GM18868 (cell line): ENCODE data around the gene SYNPO2.
"Not testable (repeated sequence)": the region's sequence is repeated elsewhere in the genome, so short reads cannot be mapped to it uniquely, and the experiment has no call there.

Source experiments
- ATAC-seq: cut with Tn5 transposase; IDR thresholded peaks from one replicate; pipeline ENCODE4 v1.9.1; 2021; ENCODE audit warnings: mild to moderate bottlenecking, moderate library complexity; ENCODE audit not compliant: unreplicated experiment

Gene SYNPO2

DNA sequence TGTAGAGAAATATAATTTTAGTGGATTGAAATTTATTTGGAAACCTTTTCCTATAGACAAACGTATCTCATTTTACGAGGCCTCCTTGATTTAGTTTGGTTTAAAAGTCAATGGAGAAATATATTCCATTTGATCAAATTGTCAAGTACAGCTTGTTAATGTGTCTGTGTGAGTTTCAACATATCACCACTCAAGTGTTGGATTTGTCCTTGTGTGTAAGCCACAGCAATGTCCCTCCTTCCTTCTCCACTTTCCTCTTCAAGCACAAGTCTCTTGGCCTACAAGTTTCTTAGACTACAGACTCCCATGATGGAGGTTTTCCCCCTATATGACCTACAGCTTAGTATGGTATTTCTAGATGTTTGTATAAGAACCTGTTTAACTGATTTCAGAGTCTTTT lies 104.7 kb downstream of the SYNPO2 start:
- ATAC-seq = no peak

DNA sequence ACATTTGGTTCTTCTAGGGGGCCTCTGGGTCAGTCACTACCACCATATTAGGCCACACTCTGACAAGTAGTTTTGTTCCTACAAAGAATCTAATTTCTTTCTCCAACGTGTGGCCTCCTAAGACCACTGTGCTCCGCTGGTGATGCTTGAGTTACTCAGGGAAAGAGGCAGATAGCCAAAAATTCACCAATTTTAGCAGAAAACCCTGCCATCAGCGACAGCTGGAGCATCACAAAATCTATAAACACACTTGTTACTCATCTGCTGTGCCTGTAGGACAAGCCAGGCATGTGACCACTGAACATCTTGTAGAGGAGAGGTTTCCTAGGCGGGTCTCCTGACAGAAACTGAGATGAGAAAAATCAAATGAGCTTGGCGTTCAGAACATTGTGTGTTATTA lies 105.4 kb downstream of the SYNPO2 start:
- ATAC-seq = no peak

- no peak for ATAC-seq
Observed at GRCh38 chr4:118995693-118996391, 107.2 kb downstream of the SYNPO2 start.

- no peak for ATAC-seq
Observed at GRCh38 chr4:118997601-118998000, 108.9 kb downstream of the SYNPO2 start.

- ATAC-seq = no peak
Observed at GRCh38 chr4:118999919-119000318, 111.3 kb downstream of the SYNPO2 start.

DNA sequence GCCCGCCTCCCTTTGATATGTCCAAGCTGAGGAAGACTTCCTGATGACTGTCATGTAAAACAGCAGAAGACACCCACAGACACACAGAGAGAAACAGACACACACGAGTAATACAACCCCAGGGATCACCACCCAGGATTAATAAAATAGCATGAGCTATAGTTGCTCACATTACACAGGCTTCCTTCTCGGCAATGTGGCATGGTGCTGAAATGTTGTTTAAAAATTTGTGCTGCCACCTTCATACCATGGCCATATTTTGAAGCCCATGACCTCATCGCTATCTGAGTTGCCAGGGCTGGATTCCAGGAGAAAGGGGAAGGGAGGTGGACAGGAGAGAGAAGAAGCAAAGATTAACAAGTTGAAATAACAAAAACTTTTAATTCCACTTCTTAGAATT lies 111.7 kb downstream of the SYNPO2 start:
- no peak for ATAC-seq

DNA sequence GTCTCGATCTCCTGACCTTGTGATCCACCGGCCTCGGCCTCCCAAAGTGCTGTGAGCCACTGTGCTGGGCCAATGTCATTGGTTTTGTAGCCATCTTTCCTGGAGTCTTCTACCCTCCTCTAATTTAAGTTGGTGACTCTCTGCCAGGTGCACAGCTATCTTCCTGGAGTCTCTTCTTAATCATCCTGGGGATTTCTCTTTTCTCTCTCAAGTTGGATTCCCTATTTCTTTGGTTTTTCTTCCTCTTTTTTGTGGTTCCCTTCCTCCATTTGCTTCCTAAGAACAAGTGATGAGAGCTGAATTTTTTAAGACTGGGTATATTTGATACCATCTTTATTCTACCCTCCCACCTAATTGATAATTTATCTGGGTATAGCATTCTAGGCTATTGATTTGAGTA lies 113.8 kb downstream of the SYNPO2 start:
- ATAC-seq = no peak

GRCh38 chr4:119003001-119003400 lies 114.3 kb downstream of the SYNPO2 start:
- ATAC-seq = not testable (repeated sequence)

DNA sequence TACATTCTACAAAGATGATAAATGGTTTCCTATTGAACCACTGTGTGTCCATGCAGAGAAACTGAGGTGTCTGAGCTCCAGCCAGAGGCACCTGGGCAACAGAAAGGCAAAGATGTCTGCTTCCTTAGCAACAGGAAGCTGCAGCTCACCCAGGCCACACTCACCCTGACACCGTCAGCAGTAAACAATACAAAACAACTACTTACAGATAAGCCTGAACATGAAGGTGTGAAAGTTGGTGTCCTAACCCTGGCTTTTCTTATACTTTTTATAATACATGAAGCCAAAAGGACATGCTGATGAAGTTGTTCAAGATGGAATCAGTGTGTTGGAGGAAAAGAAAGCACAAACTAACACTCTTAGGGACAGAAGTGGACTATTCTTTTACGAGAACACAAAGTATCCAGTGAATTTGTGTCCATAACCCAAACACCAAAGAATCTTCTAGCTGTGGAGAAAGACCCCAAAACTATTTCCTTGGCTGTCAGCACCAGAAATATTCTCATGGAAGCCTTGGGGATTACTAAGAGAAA lies 117.3 kb downstream of the SYNPO2 start:
- no peak for ATAC-seq

DNA sequence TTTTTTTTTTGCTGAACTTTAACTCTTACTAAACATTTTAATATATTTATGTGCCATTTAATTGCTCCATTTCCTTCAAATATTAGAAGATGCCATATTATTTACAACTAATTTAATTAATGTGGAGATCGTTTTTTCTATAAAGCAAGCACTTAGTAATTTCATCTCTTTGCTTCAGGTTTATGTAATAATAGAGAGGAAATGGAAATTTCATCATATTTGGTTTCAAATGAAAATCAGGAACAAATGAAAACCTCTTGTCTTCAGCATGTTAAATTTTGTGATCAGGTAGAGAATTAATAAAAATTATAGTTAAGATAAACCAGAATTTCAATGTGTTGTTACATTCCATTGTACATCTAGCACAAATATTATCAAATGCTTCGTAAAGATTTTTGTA lies 120.1 kb downstream of the SYNPO2 start:
- ATAC-seq = no peak

DNA sequence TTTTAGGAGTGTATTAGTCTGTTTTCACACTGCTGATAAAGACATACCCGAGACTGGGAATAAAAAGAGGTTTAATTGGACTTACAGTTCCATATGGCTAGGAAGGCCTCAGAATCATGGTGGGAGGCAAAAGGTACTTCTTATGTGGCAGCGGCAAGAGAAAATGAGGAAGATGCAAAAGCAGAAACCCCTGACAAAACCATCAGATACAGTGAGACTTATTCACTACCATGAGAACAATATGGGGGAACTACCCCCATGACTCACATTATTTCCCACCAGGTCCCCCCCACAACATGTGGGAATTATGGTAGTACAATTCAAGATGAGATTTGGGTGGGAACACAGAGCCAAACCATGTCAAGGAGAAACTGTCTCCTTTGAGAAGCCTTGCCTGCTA lies 121.6 kb downstream of the SYNPO2 start:
- not testable (repeated sequence) for ATAC-seq

- no peak for ATAC-seq
Observed at GRCh38 chr4:119010909-119011606, 122.4 kb downstream of the SYNPO2 start.

- no peak for ATAC-seq
Observed at GRCh38 chr4:119011607-119011988, 122.9 kb downstream of the SYNPO2 start.

- ATAC-seq = no peak
Observed at GRCh38 chr4:119014658-119015057, 126.0 kb downstream of the SYNPO2 start.

- no peak for ATAC-seq
Observed at GRCh38 chr4:119016636-119017035, 128.0 kb downstream of the SYNPO2 start.

GRCh38 chr4:119017636-119018035 lies 129.0 kb downstream of the SYNPO2 start:
- no peak for ATAC-seq

GRCh38 chr4:119020158-119020557 lies 131.5 kb downstream of the SYNPO2 start:
- no peak for ATAC-seq

DNA sequence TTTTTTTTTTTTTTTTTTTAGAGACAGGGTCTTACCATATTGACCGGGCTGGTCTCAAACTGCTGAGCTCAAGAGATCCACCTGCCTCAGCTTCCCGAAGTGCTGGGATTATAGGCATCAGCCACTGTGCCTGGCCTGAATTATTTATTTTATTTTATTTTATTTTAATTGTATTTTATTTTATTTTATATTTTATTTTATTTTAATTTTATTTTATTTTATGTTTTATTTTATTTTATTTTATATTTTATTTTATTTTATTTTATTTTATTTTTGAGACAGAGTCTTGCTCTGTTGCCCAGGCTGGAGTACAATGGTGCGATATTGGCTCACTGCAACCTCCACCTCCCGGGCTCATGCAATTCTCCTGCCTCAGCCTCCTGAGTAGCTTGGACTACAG lies 133.9 kb downstream of the SYNPO2 start:
- ATAC-seq = not testable (repeated sequence)

DNA sequence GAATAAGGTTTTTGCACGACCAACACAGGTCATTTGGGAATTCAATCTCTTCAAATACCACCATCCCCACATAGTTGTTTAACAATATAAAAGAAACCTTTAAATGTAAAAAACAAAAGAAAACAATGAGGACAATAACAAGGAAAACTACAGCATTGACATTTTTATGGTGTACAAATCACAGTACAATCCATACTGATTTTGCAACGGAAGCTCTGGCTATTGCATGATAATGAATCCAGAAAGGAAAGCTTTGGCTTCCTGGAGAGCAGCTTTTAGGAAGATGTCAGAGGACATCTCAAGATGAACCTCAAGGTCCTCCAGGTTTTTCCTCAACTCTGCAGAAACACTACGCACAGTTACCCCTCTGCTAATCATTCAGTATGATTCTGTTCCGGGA lies 135.4 kb downstream of the SYNPO2 start:
- no peak for ATAC-seq

DNA sequence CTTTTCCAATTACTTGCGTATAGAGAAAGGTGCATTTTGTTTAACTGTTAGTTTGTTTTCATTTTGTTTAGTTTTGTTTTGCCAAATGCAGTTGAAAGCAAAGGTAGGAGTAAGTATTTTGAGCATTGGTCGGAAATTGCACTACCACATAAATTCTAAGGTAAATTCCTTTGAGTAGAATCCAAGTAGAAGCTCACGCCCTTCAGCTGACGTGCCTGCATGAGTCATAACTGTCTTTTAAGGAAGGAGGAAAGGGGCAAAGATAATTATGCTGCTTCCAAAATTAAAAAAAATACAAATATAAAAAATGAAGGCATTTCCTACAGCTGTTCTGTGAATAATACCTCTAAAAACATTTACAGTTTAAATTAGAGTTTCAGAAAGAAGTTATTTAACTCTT lies 136.8 kb downstream of the SYNPO2 start:
- no peak for ATAC-seq

- no peak for ATAC-seq
Observed at GRCh38 chr4:119025916-119026661, 137.4 kb downstream of the SYNPO2 start.
